NCI-H2196 treated with DMSO at 0.1 percent for 48 hours (cell line): ENCODE results near the gene TICAM2.

Source experiments
- DNase-seq: peaks from one replicate; lab custom pipeline; 2025; ENCODE audit not compliant: unreplicated experiment; lab: John Stamatoyannopoulos, UW

Gene TICAM2

DNA sequence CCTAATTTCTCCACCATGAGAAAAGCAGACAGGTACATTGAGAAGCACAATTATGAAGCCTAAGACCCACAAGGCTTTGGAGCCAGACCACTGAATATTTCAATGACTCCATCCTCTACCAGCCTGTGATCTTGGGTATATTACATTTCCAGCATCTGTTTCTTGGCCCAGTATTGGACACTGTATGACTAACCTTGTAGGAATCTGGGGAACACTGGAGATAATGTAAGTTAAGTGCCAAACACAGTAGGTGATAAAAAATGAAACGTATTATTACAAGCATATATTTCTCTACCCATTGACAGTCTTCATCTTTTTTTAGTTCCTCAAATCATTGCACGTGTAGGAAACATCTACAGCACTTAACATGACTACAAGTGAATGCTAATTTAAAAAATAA, 29.1 kb downstream of the TICAM2 start:
- DNase-seq: no peak

DNA sequence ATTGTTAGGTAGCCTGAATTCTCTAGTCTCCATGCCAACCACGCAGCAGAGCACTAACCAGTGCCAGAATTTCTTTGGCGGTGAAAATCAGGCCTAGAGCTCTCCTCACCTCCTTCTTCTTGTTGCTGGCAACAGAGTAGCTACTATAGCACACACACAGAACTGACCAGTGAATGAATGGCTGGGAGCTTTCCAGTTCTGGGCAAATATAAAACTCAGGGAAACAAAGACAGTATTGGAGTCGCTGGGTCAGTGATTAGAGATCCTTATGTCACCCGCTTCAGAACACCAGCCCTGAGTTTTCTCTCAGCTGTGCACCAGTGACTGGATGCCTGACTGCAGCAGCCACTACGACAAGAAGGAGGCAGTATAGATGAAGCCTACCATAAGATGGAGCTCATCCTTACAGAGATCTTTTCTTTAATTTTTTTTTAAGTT, 30.8 kb downstream of the TICAM2 start:
- DNase-seq: no peak

DNA sequence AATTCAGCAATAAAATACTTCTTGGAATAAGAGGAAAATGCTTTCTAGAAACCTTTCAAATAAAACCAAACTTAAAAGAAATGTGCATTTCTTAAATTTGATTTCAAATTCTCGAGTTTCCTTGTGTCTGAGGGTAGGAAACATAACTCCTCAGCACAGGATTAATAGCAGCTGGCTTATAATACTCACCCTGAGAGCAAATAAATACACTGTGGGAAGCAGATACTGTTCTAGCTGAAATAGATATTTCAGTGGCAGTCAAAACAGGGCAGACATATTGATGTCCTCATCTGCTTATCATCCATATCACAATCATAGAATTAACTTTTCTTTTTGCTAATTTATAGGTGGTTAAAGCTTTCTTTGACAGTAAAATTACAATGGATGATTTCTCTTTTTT, 33.6 kb downstream of the TICAM2 start:
- no peak for DNase-seq

DNA sequence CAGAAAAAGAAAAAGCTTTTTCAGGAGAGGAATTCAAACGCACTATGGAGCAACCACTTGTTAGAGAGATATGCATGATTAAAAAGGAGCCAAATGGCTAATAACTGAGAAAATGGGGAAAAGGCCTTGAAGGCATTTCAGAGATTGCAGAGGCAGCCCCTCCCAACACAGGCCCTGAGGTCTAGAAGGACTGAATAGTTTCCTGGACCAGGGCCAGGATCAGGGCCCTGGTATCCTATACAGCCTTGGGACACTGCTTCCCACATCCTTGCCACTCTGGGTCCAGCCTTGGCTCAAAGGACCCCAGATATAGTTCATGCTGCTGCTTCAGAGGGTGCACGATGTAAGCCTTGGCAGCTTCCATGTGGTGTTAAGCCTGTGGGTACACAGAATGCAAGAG, 37.0 kb downstream of the TICAM2 start:
- DNase-seq: no peak

DNA sequence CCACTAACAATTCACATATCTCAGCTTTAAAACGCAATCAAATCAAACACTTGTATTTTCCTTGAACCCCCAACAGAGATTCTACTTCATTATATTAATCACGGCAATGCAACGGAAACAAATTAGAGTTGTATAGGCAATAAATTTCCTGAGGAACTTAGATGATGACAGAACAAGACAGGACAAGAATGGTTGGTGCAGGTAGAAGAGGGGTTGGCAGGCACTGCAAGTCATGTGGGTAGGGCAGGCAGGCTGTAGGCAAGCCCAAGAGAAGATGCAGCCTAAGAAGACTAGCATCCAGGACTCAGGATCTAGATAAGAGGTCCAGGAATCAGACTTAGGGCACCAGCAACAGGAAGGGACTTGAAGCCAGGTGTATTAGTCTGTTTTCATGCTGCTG, 41.1 kb downstream of the TICAM2 start:
- DNase-seq: no peak

DNA sequence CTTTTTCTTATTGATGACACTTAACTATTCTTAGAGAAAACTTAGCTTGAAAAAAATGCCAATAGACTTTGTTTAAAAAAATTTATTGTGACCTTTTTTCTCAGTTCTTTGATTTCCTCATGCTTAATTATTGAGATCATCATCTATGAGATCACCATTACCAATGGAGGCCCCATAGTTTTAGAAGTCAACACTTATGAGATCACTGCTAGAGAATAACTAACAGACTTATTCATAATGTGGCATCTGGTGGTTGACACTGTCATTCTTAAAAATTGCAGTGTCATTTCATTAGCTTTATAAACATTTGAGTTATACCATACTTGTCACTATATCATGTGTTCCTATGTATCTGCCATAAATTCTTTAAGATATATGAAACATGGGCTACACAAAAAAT, 42.8 kb downstream of the TICAM2 start:
- DNase-seq: no peak

DNA sequence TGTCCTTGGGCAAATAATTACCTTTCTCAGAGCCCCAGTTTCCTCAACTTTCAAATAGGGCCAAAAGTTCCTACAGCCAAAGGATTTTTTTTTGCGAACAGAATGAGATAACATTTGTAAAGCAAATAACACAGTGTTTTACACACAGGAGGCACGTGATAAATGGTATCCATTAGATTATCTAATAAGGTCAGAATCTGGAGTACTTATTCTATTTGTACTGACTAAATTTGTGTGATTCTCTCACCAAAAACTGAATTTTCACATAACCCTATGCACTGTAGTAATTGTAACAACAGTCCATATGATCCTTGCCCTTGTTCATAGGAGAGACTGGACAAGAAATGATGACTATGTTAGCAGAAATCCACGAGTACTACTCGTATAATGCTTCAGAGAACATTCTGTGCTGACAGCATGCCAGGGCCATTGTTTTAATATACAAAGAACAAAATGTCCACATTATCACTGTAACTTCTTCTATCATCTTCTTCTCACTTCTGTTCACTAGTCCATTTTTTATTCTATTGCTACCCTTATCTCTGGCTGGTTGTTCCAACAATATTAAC, 43.8 kb downstream of the TICAM2 start:
- no peak for DNase-seq

DNA sequence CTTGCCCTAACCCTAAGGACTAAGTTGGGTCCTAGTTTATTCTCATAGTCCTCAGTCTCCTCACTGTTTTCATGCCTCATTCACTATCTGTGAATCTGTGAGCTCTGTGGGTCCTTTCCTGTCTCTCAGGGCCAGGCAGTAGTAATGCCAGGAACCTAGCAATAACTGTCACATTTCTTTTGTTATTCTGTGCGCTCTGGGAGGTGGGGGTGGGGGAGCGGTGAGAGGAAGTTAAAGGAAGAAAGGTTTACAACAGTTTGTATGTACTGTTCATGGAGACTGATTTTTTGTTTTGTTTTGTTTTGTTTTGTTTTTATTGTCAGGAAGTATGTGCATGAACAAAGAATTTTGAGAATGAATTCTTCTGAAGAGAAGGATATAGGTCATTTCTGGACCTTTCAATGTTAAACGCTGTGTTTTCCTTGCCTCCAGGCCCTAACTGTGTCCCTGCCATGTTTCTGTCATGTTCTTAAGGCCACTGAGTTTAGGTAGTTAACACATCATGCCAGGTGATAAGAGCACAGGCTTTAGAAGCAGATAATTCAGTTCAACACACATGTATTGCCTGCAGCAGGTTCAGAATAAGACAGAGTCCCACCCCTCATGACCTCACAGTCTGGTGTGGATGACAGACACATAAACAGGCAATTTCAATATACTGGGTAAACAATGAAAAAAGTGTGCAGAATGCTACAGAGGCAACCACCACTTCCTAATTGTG, 44.5 kb downstream of the TICAM2 start:
- DNase-seq: no peak

DNA sequence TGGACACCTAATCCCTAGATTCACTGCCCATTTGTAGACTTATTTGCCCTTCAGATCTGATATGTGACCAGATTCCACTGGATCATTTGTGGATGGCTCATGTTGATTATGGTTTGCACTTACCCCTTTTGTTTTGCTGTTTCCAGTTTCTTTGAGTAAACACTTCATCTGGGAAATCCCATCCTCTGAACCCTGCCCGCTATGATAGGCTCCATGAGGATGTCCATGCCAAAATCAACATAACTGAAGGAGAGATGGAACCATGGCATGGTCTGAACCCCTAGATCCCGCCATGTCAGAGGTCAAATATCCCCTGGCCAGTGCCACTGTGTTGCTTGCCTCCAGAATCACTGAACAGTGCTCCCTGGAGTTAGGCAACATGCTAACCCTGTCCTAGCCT, 46.0 kb downstream of the TICAM2 start:
- no peak for DNase-seq

DNA sequence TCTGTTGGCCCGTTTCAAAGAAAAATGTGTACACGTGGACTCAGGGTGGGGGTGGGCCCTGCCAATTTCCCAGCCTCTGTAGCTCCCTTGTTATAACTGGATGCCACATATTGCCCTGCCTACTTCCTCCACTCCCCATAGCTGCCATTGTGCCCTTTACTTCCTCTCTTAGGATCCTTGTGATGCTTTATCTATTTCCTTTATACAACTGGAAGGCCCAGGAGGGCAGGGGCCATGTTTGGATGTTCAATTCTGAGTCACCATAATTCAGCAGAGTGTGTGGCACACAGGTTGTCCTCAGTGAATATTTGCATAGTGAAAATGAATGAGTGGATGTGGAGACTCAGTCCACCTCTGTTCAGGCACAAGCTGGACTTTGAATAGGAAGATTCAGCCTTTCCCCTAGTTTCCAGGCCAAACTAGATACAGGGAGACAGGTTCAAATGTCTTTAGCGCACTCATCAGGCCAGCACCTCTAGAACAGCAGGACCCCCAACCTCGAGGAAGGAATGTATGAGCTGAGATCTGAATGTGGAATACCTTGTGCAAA, 47.1 kb downstream of the TICAM2 start:
- DNase-seq: no peak

DNA sequence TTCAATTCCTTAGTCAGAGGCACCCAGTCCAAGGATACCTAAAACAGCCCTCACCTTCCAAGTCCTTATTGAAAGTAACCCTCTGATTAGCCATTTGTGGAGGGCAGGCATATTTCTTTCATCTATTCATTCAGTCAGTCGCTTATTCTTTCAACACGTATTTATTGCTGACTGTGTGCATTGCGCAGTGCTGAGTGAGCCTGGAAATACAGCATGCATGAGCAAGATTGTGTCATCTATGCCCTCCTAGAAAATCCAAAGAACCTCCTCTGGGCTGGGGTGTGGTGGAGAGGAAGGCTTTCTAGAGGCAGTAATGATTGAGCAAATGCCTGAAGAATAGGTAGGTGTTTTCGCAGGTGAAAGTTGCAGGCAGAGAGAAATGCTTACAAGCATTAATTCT, 49.2 kb downstream of the TICAM2 start:
- no peak for DNase-seq

DNA sequence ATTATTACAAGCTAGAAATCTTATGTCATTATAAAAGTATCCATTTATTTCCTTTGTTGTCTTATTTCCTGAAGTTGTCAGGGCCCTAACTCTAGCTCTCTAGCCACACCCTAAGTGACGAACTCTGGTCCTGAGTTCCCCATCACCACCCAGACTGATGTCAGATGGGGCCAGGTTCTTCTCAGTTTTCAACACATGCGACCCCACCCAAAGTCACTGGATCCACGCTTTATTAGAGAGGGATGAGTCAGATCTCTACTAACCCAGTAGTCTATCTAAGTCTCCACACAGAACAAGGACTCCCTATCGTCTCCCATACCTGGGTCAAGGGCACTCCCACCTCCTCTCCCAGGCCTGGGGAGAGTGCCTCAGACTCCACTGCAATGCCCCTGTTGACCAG, 50.9 kb downstream of the TICAM2 start:
- DNase-seq: no peak

DNA sequence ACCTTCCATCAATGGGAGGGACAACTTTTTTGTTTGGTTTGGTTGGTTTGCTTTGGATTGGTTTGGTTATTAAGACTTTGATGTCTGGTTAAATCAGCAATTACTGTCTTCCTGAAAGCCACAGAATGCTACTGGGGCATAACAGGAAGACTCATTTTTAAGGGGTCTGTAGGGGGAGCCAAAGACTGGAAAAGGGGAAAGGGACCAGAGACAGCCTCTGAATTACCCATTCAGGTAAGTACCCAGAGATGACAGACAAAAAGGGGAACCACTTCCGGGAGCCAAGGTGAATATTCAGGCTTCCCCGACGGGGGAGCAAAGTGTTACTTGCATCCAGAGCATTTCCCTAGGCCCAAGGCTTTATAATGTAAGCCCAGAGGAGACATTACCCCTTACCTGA, 53.1 kb downstream of the TICAM2 start:
- DNase-seq: no peak

DNA sequence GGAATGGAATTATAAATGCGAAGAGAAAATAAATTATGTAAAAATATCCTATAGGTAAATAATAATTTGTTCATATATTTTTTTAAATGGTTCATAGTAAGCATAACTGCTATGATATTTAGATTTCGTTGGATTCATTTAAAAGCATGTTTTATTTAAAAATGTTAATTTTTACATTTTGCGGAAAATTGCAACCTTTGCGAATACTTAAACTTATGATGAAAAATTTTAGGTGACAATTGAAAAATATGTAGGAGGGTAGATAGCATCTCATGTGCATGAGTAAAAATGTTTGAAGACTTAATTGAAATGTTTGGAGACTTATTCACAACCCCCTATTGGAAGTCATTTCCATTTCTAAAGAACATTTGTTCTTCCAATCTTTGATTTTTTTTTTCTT, 53.6 kb downstream of the TICAM2 start:
- no peak for DNase-seq

DNA sequence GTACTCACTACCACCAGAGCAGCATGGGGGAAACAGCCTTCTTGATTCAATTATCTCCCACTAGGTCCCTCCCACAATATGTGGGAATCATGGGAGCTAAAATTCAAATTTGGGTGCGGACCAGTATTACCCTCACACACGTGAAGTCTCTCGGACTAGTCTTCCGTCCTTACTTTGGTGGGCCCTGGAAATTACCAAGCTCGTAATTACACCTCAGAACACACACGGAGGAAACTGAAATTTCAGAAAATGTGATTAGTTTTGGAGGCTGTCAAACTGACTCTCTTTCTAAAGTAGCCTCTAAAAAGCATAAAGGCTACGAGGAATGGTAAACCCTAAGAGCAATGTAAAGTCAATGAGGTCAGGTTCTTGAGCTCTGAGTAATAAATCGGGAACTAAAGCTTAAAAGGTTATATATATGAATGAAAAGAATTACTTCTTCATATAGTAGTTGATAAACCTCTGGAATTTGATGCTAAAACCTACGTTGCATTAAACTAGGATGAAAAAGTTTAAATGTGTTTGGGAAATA, 56.9 kb downstream of the TICAM2 start:
- DNase-seq: no peak

DNA sequence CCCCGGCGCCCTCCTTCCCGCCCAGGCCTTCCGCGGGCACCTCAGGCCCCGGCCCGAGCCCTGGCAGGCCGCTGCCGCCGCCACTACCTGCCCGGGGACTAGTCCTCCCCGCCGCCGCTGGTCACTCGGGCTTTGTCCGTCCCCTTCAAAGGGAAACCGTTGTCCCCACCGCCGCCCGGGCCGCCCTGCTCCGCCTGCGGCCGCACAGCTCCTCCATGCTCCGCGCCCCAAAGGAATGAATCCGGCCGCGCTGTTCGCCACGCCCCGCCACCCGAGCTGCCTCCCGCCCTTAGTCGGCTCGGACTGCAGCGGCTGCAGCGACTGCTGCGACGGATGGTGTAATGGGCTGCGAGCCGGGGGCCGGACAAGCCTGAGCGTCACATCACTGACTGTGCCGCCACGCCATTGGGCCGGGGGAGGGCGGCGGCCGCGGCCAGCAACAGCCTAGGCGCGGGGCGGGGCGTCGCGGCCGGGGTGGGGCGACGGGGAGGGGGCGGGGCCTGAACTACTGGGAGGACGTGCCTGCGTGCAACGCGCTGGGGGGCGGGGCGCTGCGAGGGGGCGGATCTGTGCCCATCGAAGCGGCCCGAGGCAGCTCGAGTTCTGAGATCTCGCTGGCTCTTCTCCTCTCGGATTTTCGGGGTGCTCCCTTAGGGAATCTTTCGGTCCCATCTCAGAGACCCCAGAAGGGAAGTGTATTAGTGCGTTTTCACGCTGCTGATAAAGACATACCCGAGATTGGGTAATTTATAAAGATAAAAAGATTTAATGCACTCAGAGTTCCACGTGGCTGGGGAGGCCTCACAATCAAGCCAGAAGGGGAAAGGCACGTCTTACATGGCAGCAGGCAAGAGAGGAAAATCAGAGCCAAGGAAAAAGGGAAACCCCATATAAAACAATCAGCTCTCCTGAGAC, 57.6 kb downstream of the TICAM2 start, which contains the start of gene FEM1C:
Gene FEM1C (minus strand): TSS at position 340 of the 915 bp plus-strand sequence. CDS start 1,282 bp downstream, outside the sequence.
- DNase-seq: peak; percentile 91

DNA sequence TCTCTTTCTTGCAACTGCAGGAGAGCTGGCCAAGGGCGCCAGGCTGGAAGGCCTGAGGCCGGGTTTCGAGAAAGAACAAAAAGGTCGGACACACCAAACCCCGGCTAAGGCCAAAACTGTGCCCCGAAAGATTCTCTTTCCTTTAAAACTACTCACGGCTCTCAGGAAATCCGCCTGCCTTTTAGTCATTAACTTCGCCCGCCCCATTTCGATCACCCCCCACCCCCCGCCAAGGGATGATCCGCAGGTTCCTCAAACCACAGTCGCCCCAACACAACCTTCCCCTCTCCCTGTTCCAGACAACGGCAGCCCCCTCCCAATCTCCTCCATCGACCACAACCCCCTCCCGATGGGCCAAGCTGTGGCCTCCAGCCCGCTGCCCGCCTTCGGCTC, 58.2 kb downstream of the TICAM2 start:
- DNase-seq: no peak

DNA sequence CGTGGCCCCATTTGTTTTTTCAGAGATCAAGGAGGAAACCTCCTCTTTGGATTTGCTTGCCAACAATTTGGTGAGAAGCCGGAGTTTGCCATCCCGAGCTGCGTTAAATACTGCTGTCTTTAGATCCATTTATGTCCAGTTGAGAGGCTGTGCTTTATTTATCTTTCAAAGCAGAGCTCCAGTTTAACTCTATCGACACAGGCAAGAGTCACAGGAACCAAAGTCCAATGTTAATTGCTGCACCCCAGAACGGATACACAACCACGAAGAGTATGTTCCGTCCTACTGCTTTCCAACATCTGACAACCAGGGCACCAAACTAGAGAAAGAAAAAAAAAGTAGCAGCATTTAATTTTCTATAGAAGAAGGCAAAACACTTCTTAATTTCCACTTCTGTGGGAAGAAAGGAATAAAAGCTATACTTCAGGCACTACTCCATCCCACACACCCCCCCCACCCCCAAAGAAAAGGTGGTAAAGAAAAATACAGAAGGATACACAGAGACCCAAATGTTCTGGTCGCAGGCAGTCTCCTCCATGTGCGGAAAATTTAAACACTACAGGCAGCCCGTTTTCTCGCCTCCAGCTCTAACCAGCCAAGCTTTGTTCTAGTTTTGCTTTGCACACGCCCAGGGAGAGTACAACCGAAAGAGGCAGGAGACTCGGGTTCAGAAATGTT, 58.8 kb downstream of the TICAM2 start:
- DNase-seq: no peak

DNA sequence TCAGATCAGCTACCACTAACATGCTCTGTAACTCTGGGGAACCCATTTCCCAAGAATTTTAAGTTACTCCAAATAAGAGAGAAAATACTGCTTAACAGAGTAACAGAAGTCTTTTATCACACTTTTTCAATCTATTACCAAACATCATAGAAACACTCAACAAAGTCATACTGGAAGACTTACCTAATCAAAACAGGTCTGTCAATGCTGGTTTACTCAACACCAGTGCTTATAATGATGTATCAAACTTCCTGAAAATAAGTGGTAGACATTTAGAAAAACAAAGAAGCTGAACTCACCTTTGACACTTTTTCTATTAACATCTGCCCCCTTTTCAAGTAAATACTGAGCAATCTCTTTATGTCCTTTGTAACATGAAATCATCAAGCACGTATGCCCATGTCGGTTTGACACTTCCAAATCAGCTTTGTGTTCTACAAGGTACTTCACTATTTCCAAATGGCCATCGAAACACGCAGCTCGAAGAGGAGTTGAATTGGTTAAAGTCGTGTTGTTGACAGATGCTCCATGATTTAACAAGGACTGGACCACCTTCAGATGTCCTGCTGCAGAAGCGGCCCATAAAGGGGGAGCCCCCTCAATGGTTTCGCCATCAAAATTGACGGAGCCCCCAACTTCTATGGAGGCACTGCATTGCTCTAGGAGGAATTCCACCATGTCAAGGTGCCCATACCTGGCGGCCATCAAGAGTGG, 59.5 kb downstream of the TICAM2 start:
- DNase-seq: no peak

DNA sequence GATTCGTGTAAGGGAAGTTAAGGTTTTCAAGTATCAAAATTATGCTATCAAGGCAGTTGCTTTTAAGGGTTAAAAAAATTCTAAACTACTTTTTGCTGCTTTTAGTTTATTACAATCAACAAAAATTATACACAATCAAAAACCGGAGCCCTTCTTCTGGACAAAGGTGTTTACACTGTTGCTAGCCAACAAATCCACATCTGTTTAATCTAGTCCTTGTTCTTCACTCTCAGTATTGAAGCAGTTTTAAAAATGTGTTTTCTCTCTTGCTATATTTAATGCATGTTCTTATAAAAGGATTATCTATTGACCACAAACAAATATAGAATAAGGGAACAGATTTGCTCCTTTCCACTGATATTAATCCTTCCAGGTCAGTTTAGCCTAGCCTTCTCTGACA, 60.2 kb downstream of the TICAM2 start:
- no peak for DNase-seq
